SK-N-SH (cell line): ENCODE data around the gene NAV2.

Experiments
- CTCF ChIP-seq: fragments of 200-600 bp; sonication (generic); IDR thresholded peaks from 2 replicates; pipeline ENCODE4 v1.6.1; 2017; ENCODE audit warnings: antibody characterized with exemption, mild to moderate bottlenecking, moderate library complexity
- GATA2 ChIP-seq: sonication (generic); formaldehyde crosslinking; IDR thresholded peaks from 2 replicates; pipeline ENCODE4 v1.5.0; 2020; ENCODE audit warnings: mild to moderate bottlenecking, missing genetic modification reagents
- SMC3 ChIP-seq: IDR thresholded peaks from 2 replicates; pipeline ENCODE4 v1.6.1; 2012; ENCODE audit warnings: low read depth, low read length, improper control_type of control experiment
- ZBTB33 ChIP-seq: IDR thresholded peaks from 2 replicates; pipeline ENCODE4 v1.4.0; 2012; ENCODE audit warnings: low read depth, borderline replicate concordance

GRCh38 chr11:19792510-19792909 is 79.9 kb downstream of the NAV2 start:
- TF ChIP-seq ZBTB33 (no peak), SMC3 (no peak), GATA2 (CRISPR knock-in tag) (peak; percentile 89), CTCF (no peak)
